Fibroblast of lung (primary cell): ENCODE measurements around the gene HOXA7. TPM values are rescaled to one million over a fixed set of nuclear protein-coding genes. Genes with fewer than 3 reads are reported as not detected.

Experiments used
- DNase-seq, 2 donors: peaks; one replicate each; pipeline versions ENCODE4 v3.0.0 to v3.0.0-alpha.2; 2010; ENCODE audit warnings: low read depth in 2 of 2
- H2AFZ ChIP-seq: 2 replicates; pipeline ENCODE4 v1.5.1; 2012; ENCODE audit warnings: low read length, control low read depth, inconsistent platforms
- H3K27ac ChIP-seq: 2 replicates; pipeline ENCODE4 v1.5.1; 2011; ENCODE audit warnings: low read length, control low read depth; ENCODE audit not compliant: insufficient read depth
- H3K27me3 ChIP-seq: 2 replicates; pipeline ENCODE4 v1.5.1; 2011; ENCODE audit warnings: mild to moderate bottlenecking, low read length; ENCODE audit not compliant: control insufficient read depth, insufficient read depth
- H3K36me3 ChIP-seq: 2 replicates; pipeline ENCODE4 v1.5.1; 2011; ENCODE audit warnings: low read length; ENCODE audit not compliant: control insufficient read depth, insufficient read depth
- H3K4me1 ChIP-seq: 2 replicates; pipeline ENCODE4 v1.5.1; 2011; ENCODE audit warnings: low read length; ENCODE audit not compliant: control insufficient read depth, insufficient read depth; ENCODE audit errors: extremely low read depth
- H3K4me2 ChIP-seq: 2 replicates; pipeline ENCODE4 v1.5.1; 2011; ENCODE audit warnings: low read length, control low read depth; ENCODE audit not compliant: insufficient read depth; ENCODE audit errors: extremely low read depth
- H3K4me3 ChIP-seq, 4 experiments: fragments of 200-600 bp in 1 of 4; sonication (generic) in 1 of 4; replicated peaks in 1 of 4; 2 replicates each; pipeline ENCODE4 v1.5.1; 2011 to 2016; ENCODE audit warnings: low read length in 4 of 4, low read depth in 3 of 4, mild to moderate bottlenecking in 3 of 4, control low read depth in 2 of 4, inconsistent platforms in 1 of 4, mixed read lengths in 1 of 4; ENCODE audit not compliant: insufficient read depth in 1 of 4; ENCODE audit errors: control extremely low read depth in 1 of 4
- H3K79me2 ChIP-seq: 2 replicates; pipeline ENCODE4 v1.5.1; 2012; ENCODE audit warnings: mild to moderate bottlenecking, low read length, inconsistent platforms; ENCODE audit not compliant: control insufficient read depth, insufficient read depth
- H3K9ac ChIP-seq: 2 replicates; pipeline ENCODE4 v1.5.1; 2011; ENCODE audit warnings: mild to moderate bottlenecking, low read length, control low read depth; ENCODE audit not compliant: insufficient read depth
- H3K9me3 ChIP-seq: 2 replicates; pipeline ENCODE4 v1.5.1; 2012; ENCODE audit warnings: low read depth, low read length; ENCODE audit not compliant: control insufficient read depth, insufficient read depth
- H4K20me1 ChIP-seq: 2 replicates; pipeline ENCODE4 v1.5.1; 2011; ENCODE audit warnings: low read length; ENCODE audit not compliant: control insufficient read depth, insufficient read depth; ENCODE audit errors: extremely low read depth
- EZH2 ChIP-seq: IDR thresholded peaks from 2 replicates; pipeline ENCODE4 v1.5.1; 2012; ENCODE audit warnings: low read length, control low read depth, mild to moderate bottlenecking; ENCODE audit errors: missing control alignments
- polyA plus RNA-seq, 2 donors: library from polyadenylated mRNA; depleted of rRNA in 1 of 2; stranded (reverse) in 1 of 2; unstranded in 1 of 2; fragments of >200 nt; gene quantifications; 2 replicates each; pipeline ENCODE4 v1.2.1, GENCODE V29; 2011 to 2012; ENCODE audit warnings: missing spikeins in 1 of 2
- total RNA-seq: library from RNA; depleted of rRNA; stranded (reverse); fragments of >200 nt; gene quantifications from 2 replicates; pipeline ENCODE4 v1.2.1, GENCODE V29; 2014
- TF ChIP-seq, protein P1 (sequence below), 2 donors: IDR thresholded peaks in 1 of 2; conservative IDR thresholded peaks in 1 of 2; 1 replicate in 1 of 2; 2 replicates in 1 of 2; pipeline ENCODE4 v1.5.1; 2011 to 2012; ENCODE audit warnings: low read length in 2 of 2, control low read depth in 1 of 2, inconsistent platforms in 1 of 2, low read depth in 1 of 2, mild to moderate bottlenecking in 1 of 2

The HOXA7 gene
- total and polyA plus RNA-seq, 2 donors (not counting 1 experiment from before 2014, with no cell fraction given), result 1.2 to 5.3 TPM

DNA sequence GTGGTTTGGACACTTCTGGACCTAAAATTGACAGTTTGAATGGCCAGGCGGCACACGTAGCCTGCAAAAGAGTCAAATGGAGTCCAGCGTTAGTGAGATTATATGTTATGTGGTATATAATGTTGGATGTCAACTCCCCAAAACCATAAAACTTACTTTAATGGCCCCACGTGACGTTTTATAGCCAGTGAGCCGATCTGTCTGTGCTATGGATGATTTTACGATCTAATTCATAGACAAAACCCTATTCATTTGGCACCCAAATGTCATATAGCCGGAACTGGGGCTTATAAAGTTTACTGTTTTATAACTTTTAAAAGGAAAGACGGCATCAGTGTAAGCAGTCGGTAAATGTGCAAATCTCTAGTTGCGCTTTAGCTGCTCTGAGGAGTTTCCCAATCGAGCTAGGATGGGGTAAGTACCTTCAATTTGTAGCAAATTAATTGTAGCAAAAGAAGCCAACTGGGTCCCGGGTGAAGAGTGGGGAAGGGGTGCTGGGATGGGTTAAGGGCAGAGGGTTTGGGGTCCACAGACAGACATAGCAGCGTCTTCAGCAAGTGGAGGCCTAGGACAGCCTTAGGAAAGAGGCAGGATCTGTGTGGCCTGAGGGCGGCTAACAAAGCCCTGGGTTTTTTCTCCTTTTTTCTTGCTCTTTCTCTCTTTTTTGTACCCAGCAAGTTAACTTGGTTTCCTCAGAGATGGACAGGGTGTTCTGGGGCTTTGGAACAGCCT lies 16.2 kb downstream of the HOXA7 start:
- Histone ChIP-seq H3K27ac (peak overlapping the region; percentile 98), H3K27me3 (no peaks in the 10 kb centered on the region), H3K36me3 (peaks cover 2% of the 10 kb centered on the region), H3K4me2 (peak overlapping the region; percentile 99), H3K4me1 (peaks cover 18% of the 10 kb centered on the region), H3K4me3 (peak overlapping the region; percentile 89 to 99 (median 94)), H4K20me1 (no peaks in the 10 kb centered on the region), H3K79me2 (peaks cover 79% of the 10 kb centered on the region), H2AFZ (no peak overlapping the region), H3K9me3 (no peaks in the 10 kb centered on the region), H3K9ac (peak overlapping the region; percentile 82)
- DNase-seq, result no peak
- TF ChIP-seq, protein P1, sequence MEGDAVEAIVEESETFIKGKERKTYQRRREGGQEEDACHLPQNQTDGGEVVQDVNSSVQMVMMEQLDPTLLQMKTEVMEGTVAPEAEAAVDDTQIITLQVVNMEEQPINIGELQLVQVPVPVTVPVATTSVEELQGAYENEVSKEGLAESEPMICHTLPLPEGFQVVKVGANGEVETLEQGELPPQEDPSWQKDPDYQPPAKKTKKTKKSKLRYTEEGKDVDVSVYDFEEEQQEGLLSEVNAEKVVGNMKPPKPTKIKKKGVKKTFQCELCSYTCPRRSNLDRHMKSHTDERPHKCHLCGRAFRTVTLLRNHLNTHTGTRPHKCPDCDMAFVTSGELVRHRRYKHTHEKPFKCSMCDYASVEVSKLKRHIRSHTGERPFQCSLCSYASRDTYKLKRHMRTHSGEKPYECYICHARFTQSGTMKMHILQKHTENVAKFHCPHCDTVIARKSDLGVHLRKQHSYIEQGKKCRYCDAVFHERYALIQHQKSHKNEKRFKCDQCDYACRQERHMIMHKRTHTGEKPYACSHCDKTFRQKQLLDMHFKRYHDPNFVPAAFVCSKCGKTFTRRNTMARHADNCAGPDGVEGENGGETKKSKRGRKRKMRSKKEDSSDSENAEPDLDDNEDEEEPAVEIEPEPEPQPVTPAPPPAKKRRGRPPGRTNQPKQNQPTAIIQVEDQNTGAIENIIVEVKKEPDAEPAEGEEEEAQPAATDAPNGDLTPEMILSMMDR (conservative IDR thresholded peaks at IDR 0.05 in 1 of 2, IDR thresholded peaks at IDR 0.05 in 1 of 2; ENCODE audit: low read depth in 1 of 2, low read length in 2 of 2), result no peak
- no peak for TF ChIP-seq EZH2

DNA sequence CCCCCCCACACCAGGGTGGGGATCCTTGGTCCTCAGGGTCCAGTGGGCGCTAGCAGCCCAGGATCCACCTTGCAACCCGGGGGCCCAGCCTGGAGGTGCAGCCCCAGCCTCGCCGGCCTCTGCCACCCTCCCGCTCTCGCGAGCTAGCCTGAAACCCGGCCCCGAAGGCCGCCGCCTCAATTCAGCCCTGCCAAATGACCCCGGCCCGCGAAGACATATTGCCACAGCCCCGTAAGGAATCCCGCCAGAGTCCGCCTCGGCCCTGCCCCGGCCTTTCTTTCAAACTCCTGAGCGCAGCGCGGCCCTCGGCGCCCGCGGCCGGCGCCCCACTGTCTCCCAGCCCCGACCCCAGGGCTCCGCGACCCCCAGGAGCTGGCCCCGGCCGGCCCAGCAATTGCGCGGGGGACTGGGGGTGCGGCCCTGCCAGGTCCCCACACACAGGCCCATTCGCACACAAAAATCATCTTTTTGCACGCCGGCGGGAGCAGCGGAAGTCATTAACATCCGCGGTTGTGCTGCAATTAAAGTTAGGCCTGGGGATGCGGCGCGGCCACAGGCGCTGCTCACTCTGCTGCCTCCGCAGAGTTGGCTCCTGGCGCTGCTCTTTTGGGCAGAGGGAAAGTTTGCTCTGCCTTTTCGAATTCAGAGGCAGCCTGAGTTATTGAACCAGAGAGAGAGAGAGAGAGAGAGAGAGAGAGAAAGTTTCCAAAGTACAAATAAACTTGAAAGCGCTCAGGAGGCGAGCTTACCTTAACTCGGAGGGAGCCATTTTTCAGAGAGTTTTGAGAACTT lies 16.9 kb downstream of the HOXA7 start:
- TF ChIP-seq EZH2, result no peak
- TF ChIP-seq, protein P1 (conservative IDR thresholded peaks at IDR 0.05 in 1 of 2, IDR thresholded peaks at IDR 0.05 in 1 of 2; ENCODE audit: low read depth in 1 of 2, low read length in 2 of 2), result no peak
- Histone ChIP-seq H3K9ac (peak overlapping the region; percentile 82), H3K27me3 (no peaks in the 10 kb centered on the region), H3K36me3 (peaks cover 2% of the 10 kb centered on the region), H3K79me2 (peaks cover 74% of the 10 kb centered on the region), H3K27ac (peak overlapping the region; percentile 98), H4K20me1 (no peaks in the 10 kb centered on the region), H3K4me2 (peak overlapping the region; percentile 99), H3K9me3 (no peaks in the 10 kb centered on the region), H2AFZ (no peak overlapping the region), H3K4me1 (peaks cover 26% of the 10 kb centered on the region), H3K4me3 (peak overlapping the region; percentile 89 to 99 (median 94))
- no peak for DNase-seq

DNA sequence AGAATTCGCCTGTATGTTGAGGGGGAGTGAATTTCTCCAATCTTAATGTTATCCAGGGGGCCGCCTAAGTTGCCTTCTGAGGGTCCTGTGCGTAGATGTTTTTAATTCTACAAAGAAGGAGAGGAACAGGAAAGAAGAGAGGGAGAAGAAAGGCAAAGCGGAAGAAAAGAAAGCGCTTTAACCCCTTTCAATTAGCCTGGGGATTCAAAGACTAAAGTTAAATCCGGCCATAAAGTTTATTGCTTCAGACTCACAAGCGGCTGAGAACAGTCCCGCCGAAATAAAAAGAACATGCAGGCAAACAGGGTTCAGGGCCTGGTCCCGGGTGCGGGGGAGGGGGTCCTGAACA lies 17.5 kb downstream of the HOXA7 start:
- no peaks in the 10 kb centered on the region for H3K9me3 ChIP-seq
- H3K79me2 ChIP-seq, result peaks cover 69% of the 10 kb centered on the region
- peaks cover 2% of the 10 kb centered on the region for H3K36me3 ChIP-seq
- no peaks in the 10 kb centered on the region for H3K27me3 ChIP-seq
- no peak for TF ChIP-seq EZH2
- TF ChIP-seq, protein P1 (conservative IDR thresholded peaks at IDR 0.05 in 1 of 2, IDR thresholded peaks at IDR 0.05 in 1 of 2; ENCODE audit: low read depth in 1 of 2, low read length in 2 of 2), result no peak
- peak overlapping the region; percentile 99 for H3K4me2 ChIP-seq
- peak overlapping the region; percentile 57 to 99 (median 90) for H3K4me3 ChIP-seq
- H3K9ac ChIP-seq, result peak overlapping the region; percentile 82
- peaks cover 30% of the 10 kb centered on the region for H3K4me1 ChIP-seq
- no peak overlapping the region for H2AFZ ChIP-seq
- H3K27ac ChIP-seq, result peak overlapping the region; percentile 98
- H4K20me1 ChIP-seq, result no peaks in the 10 kb centered on the region
- no peak for DNase-seq
